HEK293T (cell line): Measurements from ENCODE around the gene ZNF804B.

Source experiments
- BHLHE40 ChIP-seq: fragments of 450-650 bp; IDR thresholded peaks from 2 replicates; pipeline ENCODE4 v1.6.1; 2016; ENCODE audit warnings: mild to moderate bottlenecking, moderate library complexity, borderline replicate concordance
- ELF4 ChIP-seq: fragments of 450-650 bp; IDR thresholded peaks from 2 replicates; pipeline ENCODE4 v1.6.1; 2017; ENCODE audit warnings: antibody characterized with exemption
- FOXK2 ChIP-seq: fragments of 450-650 bp; IDR thresholded peaks from 2 replicates; pipeline ENCODE4 v1.6.1; 2016; ENCODE audit warnings: mild to moderate bottlenecking
- NFRKB ChIP-seq: fragments of 450-650 bp; IDR thresholded peaks from 2 replicates; pipeline ENCODE4 v1.6.1; 2016; ENCODE audit warnings: mild to moderate bottlenecking, moderate library complexity
- PKNOX1 ChIP-seq: fragments of 450-650 bp; IDR thresholded peaks from 2 replicates; pipeline ENCODE4 v1.6.1; 2016

- TF ChIP-seq BHLHE40, result no peak
- TF ChIP-seq PKNOX1, result no peak
- TF ChIP-seq NFRKB, result no peak
- TF ChIP-seq ELF4, result no peak
- no peak for TF ChIP-seq FOXK2
Measured at GRCh38 chr7:88964418-88964817, 204.9 kb downstream of the ZNF804B start.
